HepG2 (cell line): ENCODE results near the gene BCAS3. TPM values are rescaled to one million over a fixed set of nuclear protein-coding genes. Genes with fewer than 3 reads are reported as not detected.
A peak's percentile ranks its signal among the peaks of the same experiment; 100 is the strongest.

Source experiments
- ETV5 ChIP-seq: IDR thresholded peaks from 2 replicates; pipeline ENCODE4 v1.6.1; 2018; ENCODE audit warnings: missing biosample characterization, missing genetic modification reagents, inconsistent platforms, borderline replicate concordance
- MAFK ChIP-seq, 2 experiments: IDR thresholded peaks in 1 of 2; conservative IDR thresholded peaks in 1 of 2; 2 replicates each; pipeline ENCODE4 v1.6.1; 2011; ENCODE audit warnings: improper control_type of control experiment in 2 of 2, low read length in 2 of 2
- MIER3 ChIP-seq: IDR thresholded peaks from 2 replicates; pipeline ENCODE4 v1.6.1; 2016; ENCODE audit warnings: missing compliant biosample characterization, borderline replicate concordance
- POLR2A ChIP-seq, 2 experiments: IDR thresholded peaks; 2 replicates each; pipeline ENCODE4 v1.6.1; 2011; ENCODE audit warnings: low read depth in 2 of 2, low read length in 2 of 2, mild to moderate bottlenecking in 1 of 2, moderate library complexity in 1 of 2; ENCODE audit not compliant: insufficient read depth in 1 of 2
- RERE ChIP-seq: IDR thresholded peaks from 2 replicates; pipeline ENCODE4 v1.6.1; 2016; ENCODE audit warnings: low read depth, missing genetic modification reagents, missing compliant biosample characterization
- ZNF101 ChIP-seq: sonication (generic); formaldehyde crosslinking; IDR thresholded peaks from 2 replicates; pipeline ENCODE4 v1.4.0; 2020; ENCODE audit warnings: mild to moderate bottlenecking, low read depth, missing genetic modification reagents, borderline replicate concordance
- ZNF138 ChIP-seq: sonication (generic); formaldehyde crosslinking; IDR thresholded peaks from 2 replicates; pipeline ENCODE4 v1.5.0; 2020; ENCODE audit warnings: mild to moderate bottlenecking, low read depth, missing genetic modification reagents
- ZNF251 ChIP-seq: sonication (generic); formaldehyde crosslinking; IDR thresholded peaks from 2 replicates; pipeline ENCODE4 v1.9.0; 2021; ENCODE audit warnings: mild to moderate bottlenecking, missing genetic modification reagents
- ZNF34 ChIP-seq: sonication (generic); formaldehyde crosslinking; IDR thresholded peaks from 2 replicates; pipeline ENCODE4 v1.4.0; 2020; ENCODE audit warnings: mild to moderate bottlenecking, missing genetic modification reagents, borderline replicate concordance
- ZNF407 ChIP-seq: sonication (generic); formaldehyde crosslinking; IDR thresholded peaks from one replicate; pipeline ENCODE4 v1.5.1; 2020; ENCODE audit warnings: mild to moderate bottlenecking, missing genetic modification reagents; ENCODE audit errors: not compliant biosample characterization
- ZNF691 ChIP-seq: sonication (generic); formaldehyde crosslinking; IDR thresholded peaks from 2 replicates; pipeline ENCODE4 v1.4.0; 2020; ENCODE audit warnings: missing genetic modification reagents, low read depth, mild to moderate bottlenecking, borderline replicate concordance
- ZNF724P ChIP-seq: sonication (generic); formaldehyde crosslinking; IDR thresholded peaks from 2 replicates; pipeline ENCODE4 v1.8.0; 2022; ENCODE audit warnings: missing genetic modification reagents, borderline replicate concordance
- ZNF782 ChIP-seq: sonication (generic); formaldehyde crosslinking; IDR thresholded peaks from 2 replicates; pipeline ENCODE4 v1.4.0; 2020; ENCODE audit warnings: missing genetic modification reagents, mild to moderate bottlenecking, borderline replicate concordance
- ZNF850 ChIP-seq: sonication (generic); formaldehyde crosslinking; conservative IDR thresholded peaks from 2 replicates; pipeline ENCODE4 v1.9.0; 2021; ENCODE audit warnings: mild to moderate bottlenecking, missing genetic modification reagents
- polyA plus RNA-seq, 8 experiments: library from polyadenylated mRNA; depleted of rRNA in 3 of 8; stranded (reverse) in 7 of 8; unstranded in 1 of 8; fragments of >200 nt; fragmentation: Illumina TruSeq in 4 of 8; extraction: Trizol in 4 of 8; gene quantifications; 2 replicates each; pipeline versions ENCODE4 v1.2.1 to v1.2.3, GENCODE V29; 2011 to 2016; ENCODE audit warnings: low read depth in 4 of 8, missing spikeins in 1 of 8, mixed read lengths in 1 of 8; ENCODE audit not compliant: insufficient read depth in 1 of 8
- total RNA-seq, 5 experiments: library from RNA; depleted of rRNA; stranded (reverse); fragments of >200 nt; fragmentation: Illumina TruSeq; extraction: Trizol; gene quantifications; 2 replicates each; pipeline ENCODE4 v1.2.3, GENCODE V29; 2016; ENCODE audit warnings: low read depth in 1 of 5

Gene BCAS3
- total and polyA plus RNA-seq, 2 of the 13 experiments (the other 11 are each of a cell fraction or from before 2014, with no cell fraction given): 10.7 to 11.2 TPM

- TF ChIP-seq ZNF407 (CRISPR knock-in tag): no peak
- no peak for TF ChIP-seq ZNF691
- TF ChIP-seq ZNF138 (CRISPR knock-in tag): 0 out of 2 replicates have a peak, but pooled peaks have one; percentile 4
- 0 out of 2 replicates have a peak, but pooled peaks have one; percentile 78 for TF ChIP-seq ZNF34 (CRISPR knock-in tag)
- TF ChIP-seq ZNF251 (CRISPR knock-in tag): no peak
- TF ChIP-seq MAFK (conservative IDR thresholded peaks at IDR 0.05 in 1 of 2, IDR thresholded peaks at IDR 0.05 in 1 of 2; ENCODE audit: low read length in 2 of 2): no peak
- TF ChIP-seq ZNF782: no peak; the same call in 1 of the 2 replicates
- TF ChIP-seq RERE (CRISPR knock-in tag): peak; percentile 30; the same call in 1 of the 2 replicates
- TF ChIP-seq ZNF724P (CRISPR knock-in tag): no peak
- no peak for TF ChIP-seq ZNF850 (CRISPR knock-in tag)
- TF ChIP-seq ETV5: peak; percentile 35; the same call in 1 of the 2 replicates
- no peak for TF ChIP-seq ZNF101 (CRISPR knock-in tag)
- TF ChIP-seq POLR2A (IDR thresholded peaks at IDR 0.05; ENCODE audit: insufficient read depth in 1 of 2, low read depth in 2 of 2, low read length in 2 of 2): 0 out of 4 replicates have a peak, but pooled peaks of 1 of the 2 experiments have one; percentile 38
- TF ChIP-seq MIER3 (CRISPR knock-in tag): peak; percentile 42; the same call in 1 of the 2 replicates
Observed at GRCh38 chr17:61393904-61394629, 716.4 kb downstream of the BCAS3 start (continued).
